Measurements from ENCODE around the gene P2RX6.

DNA sequence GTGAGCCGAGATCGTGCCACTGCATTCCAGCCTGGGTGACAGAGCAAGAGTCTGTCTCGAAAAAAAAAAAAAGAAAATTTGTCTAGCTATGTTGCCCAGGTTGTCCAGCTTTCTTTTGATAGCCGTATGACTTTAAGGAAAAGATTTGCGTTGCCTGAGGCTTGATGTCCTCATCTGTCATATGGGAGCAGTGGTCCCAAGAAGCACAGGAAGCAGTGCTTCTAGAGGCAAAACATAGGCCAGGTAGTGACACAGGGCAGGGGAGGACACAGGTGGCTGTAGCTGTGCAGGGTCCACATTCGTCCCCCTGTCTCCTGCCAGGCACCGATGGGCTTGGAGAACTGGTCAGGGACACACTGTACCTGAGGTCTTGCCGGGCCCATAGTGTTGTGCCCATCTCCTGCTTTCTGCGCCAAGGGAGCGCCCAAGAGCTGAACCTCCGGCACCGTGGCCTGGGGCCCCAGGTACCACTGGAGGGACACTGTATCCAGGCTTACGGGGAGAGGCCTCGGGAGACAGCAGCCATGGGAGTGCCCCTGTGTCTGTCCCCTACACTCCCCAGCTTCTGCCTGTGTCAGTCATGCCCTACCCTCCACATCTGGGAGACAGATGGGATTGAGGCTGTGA, 32.2 kb downstream of the P2RX6 start:
- no peak for TF ChIP-seq POLR2A (IDR thresholded peaks at IDR 0.05; ENCODE audit: low read depth, low read length)
- TF ChIP-seq TAF1 (IDR thresholded peaks at IDR 0.05; ENCODE audit: low read depth, low read length), result no peak
- no peak for TF ChIP-seq POU2F2 (IDR thresholded peaks at IDR 0.05; ENCODE audit: low read depth, low read length)
- TF ChIP-seq POLR2AphosphoS5 (IDR thresholded peaks at IDR 0.05; ENCODE audit: low read depth, low read length), result no peak
- TF ChIP-seq SPI1 (IDR thresholded peaks at IDR 0.05; ENCODE audit: low read depth, low read length), result no peak
- TF ChIP-seq PAX5 (IDR thresholded peaks at IDR 0.05; ENCODE audit: insufficient read depth, low read length, severe bottlenecking), result no peak
